Naive thymus-derived CD4-positive, alpha-beta T cell (primary cell): ENCODE data around the gene CLEC11A. TPM values are rescaled to one million over a fixed set of nuclear protein-coding genes. Genes with fewer than 3 reads are reported as not detected.

Experiments
- ATAC-seq: fragments of 150-1000 bp; cut with Tn5 transposase; 2 replicates; pipeline ENCODE4 v1.10.0; 2021; ENCODE audit warnings: mild to moderate bottlenecking, moderate library complexity
- CTCF ChIA-PET: fragments of 350-600 bp; sonication (Branson Sonifier 250); formaldehyde crosslinking; loops from one replicate; lab custom pipeline; 2021; ENCODE audit warnings: antibody characterized with exemption; lab: Charles Lee
- POLR2A ChIA-PET: fragments of 350-600 bp; sonication (Branson Sonifier 250); formaldehyde crosslinking; loops from one replicate; lab custom pipeline; 2021; ENCODE audit warnings: antibody characterized with exemption, inconsistent platforms; lab: Charles Lee
- DNase-seq, 9 donors: peaks; one replicate each; pipeline versions ENCODE4 v3.0.0 to v3.0.0-alpha.2; 2020 to 2022; ENCODE audit warnings: mixed read lengths in 1 of 9
- H3K27ac ChIP-seq: one replicate; pipeline ENCODE4 v1.7.0; 2013; ENCODE audit warnings: mild to moderate bottlenecking, low read depth, low read length, moderate library complexity
- H3K27me3 ChIP-seq, 2 donors: one replicate each; pipeline ENCODE4 v1.7.0; 2013; ENCODE audit warnings: low read length in 2 of 2, mild to moderate bottlenecking in 2 of 2, moderate library complexity in 2 of 2; ENCODE audit not compliant: control insufficient read depth in 2 of 2, insufficient read depth in 2 of 2
- H3K36me3 ChIP-seq, 3 experiments: 1 replicate in 2 of 3; 2 replicates in 1 of 3; pipeline ENCODE4 v1.7.0; 2013; ENCODE audit warnings: low read length in 3 of 3, mild to moderate bottlenecking in 3 of 3, moderate library complexity in 1 of 3; ENCODE audit not compliant: insufficient read depth in 3 of 3, control insufficient read depth in 2 of 3
- H3K4me1 ChIP-seq, 2 donors: one replicate each; pipeline ENCODE4 v1.7.0; 2013; ENCODE audit warnings: low read length in 2 of 2, mild to moderate bottlenecking in 2 of 2, moderate library complexity in 1 of 2; ENCODE audit not compliant: control insufficient read depth in 2 of 2, insufficient read depth in 2 of 2
- H3K4me3 ChIP-seq: 2 replicates; pipeline ENCODE4 v1.7.0; 2013; ENCODE audit warnings: mild to moderate bottlenecking, low read length
- H3K9me3 ChIP-seq, 3 experiments: 1 replicate in 2 of 3; 2 replicates in 1 of 3; pipeline ENCODE4 v1.7.0; 2013; ENCODE audit warnings: low read length in 3 of 3; ENCODE audit not compliant: control insufficient read depth in 2 of 3
- H3K27ac Mint-ChIP-seq, 9 donors: one replicate each; pipeline ENCODE4 v1.8.0; 2020 to 2022; ENCODE audit warnings: mixed read lengths in 9 of 9, mild to moderate bottlenecking in 8 of 9, moderate library complexity in 5 of 9, inconsistent platforms in 2 of 9
- H3K27me3 Mint-ChIP-seq, 5 donors: one replicate each; pipeline ENCODE4 v1.8.0; 2021 to 2022; ENCODE audit warnings: mixed read lengths in 5 of 5, mild to moderate bottlenecking in 1 of 5
- H3K36me3 Mint-ChIP-seq, 5 donors: one replicate each; pipeline ENCODE4 v1.8.0; 2020 to 2022; ENCODE audit warnings: mixed read lengths in 5 of 5, mild to moderate bottlenecking in 3 of 5, inconsistent platforms in 1 of 5
- H3K4me1 Mint-ChIP-seq, 7 donors: one replicate each; pipeline ENCODE4 v1.8.0; 2020 to 2022; ENCODE audit warnings: mixed read lengths in 7 of 7, mild to moderate bottlenecking in 3 of 7, inconsistent platforms in 1 of 7
- H3K4me3 Mint-ChIP-seq, 10 donors: one replicate each; pipeline ENCODE4 v1.8.0; 2020 to 2022; ENCODE audit warnings: mild to moderate bottlenecking in 10 of 10, mixed read lengths in 10 of 10, moderate library complexity in 6 of 10, inconsistent platforms in 2 of 10
- H3K9me3 Mint-ChIP-seq, 11 donors: one replicate each; pipeline ENCODE4 v1.8.0; 2020 to 2022; ENCODE audit warnings: mixed read lengths in 11 of 11, mild to moderate bottlenecking in 4 of 11, inconsistent platforms in 1 of 11, moderate library complexity in 1 of 11
- intact Hi-C, 2 donors: fragments of 100-400 bp; cut with micrococcal nuclease; formaldehyde crosslinking; loops; one replicate each; pipeline ENCODE4 v1.15.1; 2023
- polyA plus RNA-seq, 2 donors: library from polyadenylated mRNA; unstranded; fragments of 300-500 nt; fragmentation: Illumina TruSeq; gene quantifications; one replicate each; pipeline ENCODE4 v1.2.3, GENCODE V29; 2021
- total RNA-seq, 6 experiments: library from RNA in 5 of 6; stranded (reverse) in 5 of 6; gene quantifications; 1 replicate in 5 of 6; 2 replicates in 1 of 6; pipeline ENCODE4 v1.2.3 and lab custom pipeline; 2021 to 2026

Gene CLEC11A
- total and polyA plus RNA-seq, 7 experiments from 2014 or later: 0.36 to 6.4 (median 3.1) TPM

- ChIA-PET POLR2A (no interaction called here), CTCF (no interaction called here)
- Mint-ChIP-seq H3K9me3 (peaks cover 0 to 6% (median 0%) of the 10 kb centered on the region in 11 donors), H3K27me3 (peaks cover 50 to 74% (median 68%) of the 10 kb centered on the region in 5 donors), H3K27ac (no peak overlapping the region), H3K4me1 (peaks cover 0 to 14% (median 6%) of the 10 kb centered on the region in 7 donors), H3K4me3 (peak overlapping the region in 4 of 10 donors; percentile 34 to 75 (median 44)), H3K36me3 (peaks cover 0 to under 1% (median 0%) of the 10 kb centered on the region in 5 donors)
- ATAC-seq (no peak), DNase-seq (no peak)
- intact Hi-C loops: no loop called here
- Histone ChIP-seq H3K27me3 (peaks cover 0 to 8% of the 10 kb centered on the region in 2 donors), H3K9me3 (no peaks in the 10 kb centered on the region), H3K36me3 (no peaks in the 10 kb centered on the region), H3K4me3 (no peak overlapping the region), H3K4me1 (no peaks in the 10 kb centered on the region), H3K27ac (no peak overlapping the region)
These were observed 5.3 kb upstream of the CLEC11A start for GRCh38 chr19:50717891-50718254.

DNA sequence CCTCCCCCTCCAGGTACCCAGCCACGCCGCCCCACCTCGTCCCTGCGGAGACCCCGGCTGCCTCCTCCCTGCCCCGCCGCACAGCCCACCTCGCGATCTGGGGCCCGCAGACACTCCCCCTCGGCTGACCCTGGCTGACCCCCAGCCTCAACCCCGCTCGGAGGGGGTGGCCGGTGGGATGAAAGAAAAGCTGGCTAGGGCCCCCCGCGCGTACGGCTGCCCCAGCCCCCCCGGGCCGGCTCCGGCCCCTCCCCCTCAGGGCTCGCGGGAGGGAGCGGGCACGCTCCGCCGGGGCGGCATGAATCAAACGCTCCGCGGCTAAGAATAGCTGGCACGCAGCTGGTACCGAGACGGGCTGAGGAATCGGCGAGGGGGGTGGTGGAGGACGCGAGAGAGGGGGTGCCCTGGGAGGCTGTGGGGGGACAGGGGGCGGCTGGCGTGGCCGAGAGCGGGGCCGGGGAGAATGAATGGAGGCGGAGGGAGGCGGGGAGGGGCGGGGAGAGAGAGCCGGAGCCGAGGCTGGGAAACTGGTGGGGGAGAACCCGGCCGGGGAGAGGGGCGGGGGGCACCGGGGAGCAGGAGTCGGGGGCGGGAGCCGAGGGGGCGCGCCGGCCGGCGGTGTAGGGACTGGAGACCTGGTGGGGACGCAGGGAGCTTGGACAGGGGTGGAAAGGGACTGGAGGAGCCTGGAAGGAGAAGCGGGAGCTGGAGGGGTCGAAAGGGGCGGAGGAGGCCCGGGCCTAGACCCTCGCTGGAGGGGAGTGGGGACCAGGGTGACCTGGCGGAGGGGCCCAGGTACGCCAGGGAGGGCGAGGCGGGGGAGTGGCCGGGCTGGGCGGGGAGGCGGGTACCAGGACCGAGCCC lies 4.7 kb upstream of the CLEC11A start:
- Histone ChIP-seq H3K9me3 (no peaks in the 10 kb centered on the region), H3K4me1 (no peaks in the 10 kb centered on the region), H3K36me3 (no peaks in the 10 kb centered on the region), H3K4me3 (no peak overlapping the region), H3K27me3 (peaks cover 0 to 6% of the 10 kb centered on the region in 2 donors), H3K27ac (no peak overlapping the region)
- intact Hi-C loops: no loop called here
- ChIA-PET POLR2A (no interaction called here), CTCF (no interaction called here)
- H3K27me3 Mint-ChIP-seq: peaks cover 54 to 74% (median 68%) of the 10 kb centered on the region in 5 donors
- peaks cover 0 to 12% (median 5%) of the 10 kb centered on the region in 7 donors for H3K4me1 Mint-ChIP-seq
- DNase-seq (no peak), ATAC-seq (no peak)
- H3K4me3 Mint-ChIP-seq: peak overlapping the region in 4 of 10 donors; percentile 17 to 70 (median 55)
- H3K9me3 Mint-ChIP-seq: peaks cover 0 to 8% (median 0%) of the 10 kb centered on the region in 11 donors
- peaks cover 0 to 5% (median 0%) of the 10 kb centered on the region in 5 donors for H3K36me3 Mint-ChIP-seq
- no peak overlapping the region for H3K27ac Mint-ChIP-seq

DNA sequence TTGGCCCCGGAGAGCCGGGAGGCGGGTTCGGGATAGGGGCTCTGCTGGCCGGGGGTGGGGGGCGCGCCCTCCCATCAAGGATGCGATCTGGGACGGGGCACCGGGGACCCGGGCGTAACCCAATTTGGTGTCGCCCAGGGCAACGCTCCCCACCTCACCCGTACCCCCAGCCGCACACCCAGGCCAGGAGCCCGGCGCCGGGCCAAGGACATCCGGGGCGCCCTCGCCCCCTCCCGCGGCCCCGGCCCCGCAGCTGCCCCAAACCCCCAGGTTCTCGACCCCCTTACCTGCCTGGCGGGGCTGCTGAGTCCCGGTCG lies 4.1 kb upstream of the CLEC11A start:
- ChIA-PET CTCF (no interaction called here), POLR2A (no interaction called here)
- H3K27ac Mint-ChIP-seq: no peak overlapping the region

DNA sequence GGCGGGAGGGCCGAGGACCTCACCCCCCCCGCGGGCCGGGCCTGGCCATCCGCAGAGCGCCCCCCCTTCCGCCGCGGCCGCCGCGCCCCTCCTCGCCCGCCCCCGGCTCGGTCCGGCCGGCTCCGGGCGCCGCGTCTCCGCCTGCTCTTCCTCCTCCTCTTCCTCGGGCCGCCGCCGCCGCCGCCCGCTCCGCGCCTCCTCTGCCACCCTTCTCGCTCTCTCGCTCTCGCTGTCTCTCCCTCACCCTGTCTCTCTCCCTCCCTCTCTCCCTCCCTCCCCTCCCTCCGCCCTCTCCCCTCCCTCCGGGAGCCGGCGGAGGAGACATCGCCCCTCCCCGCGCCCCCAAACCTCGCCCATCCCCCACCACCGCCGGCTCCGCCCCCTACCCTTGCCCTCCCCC lies 3.6 kb upstream of the CLEC11A start, which contains the start of gene SHANK1:
Gene SHANK1, minus strand, starts transcription at position 237 of the 400 bp plus-strand sequence. CDS start 2,883 bp downstream, outside the sequence.
- Mint-ChIP-seq H3K27me3 (peaks cover 56 to 75% (median 65%) of the 10 kb centered on the region in 5 donors), H3K4me3 (peak within 1 kb of the TSS in 9 of 10 donors; percentile 4 to 72 (median 55)), H3K27ac (peak within 1 kb of the TSS in 1 of 9 donors; percentile 33), H3K9me3 (peaks cover 0 to 8% (median 0%) of the 10 kb centered on the region in 11 donors), H3K36me3 (peaks cover 0 to 5% (median 0%) of the 10 kb centered on the region in 5 donors), H3K4me1 (peaks cover 0 to 14% (median 5%) of the 10 kb centered on the region in 7 donors)
- H3K27ac ChIP-seq: no peak within 1 kb of the TSS
- H3K4me3 ChIP-seq: no peak within 1 kb of the TSS
- no peaks in the 10 kb centered on the region for H3K9me3 ChIP-seq
- ATAC-seq: no peak
- intact Hi-C loops: no loop called here
- H3K36me3 ChIP-seq: no peaks in the 10 kb centered on the region
- H3K27me3 ChIP-seq: peaks cover 0 to 8% of the 10 kb centered on the region in 2 donors
- no peak for DNase-seq
- ChIA-PET CTCF (no interaction called here), POLR2A (no interaction called here)
- no peaks in the 10 kb centered on the region for H3K4me1 ChIP-seq

More for the DNA sequence above, 4.1 kb upstream of the CLEC11A start:
- DNase-seq (no peak), ATAC-seq (no peak)
- Mint-ChIP-seq H3K4me1 (peaks cover 0 to 14% (median 5%) of the 10 kb centered on the region in 7 donors), H3K9me3 (peaks cover 0 to 8% (median 0%) of the 10 kb centered on the region in 11 donors), H3K27me3 (peaks cover 57 to 74% (median 70%) of the 10 kb centered on the region in 5 donors), H3K36me3 (peaks cover 0 to 5% (median 0%) of the 10 kb centered on the region in 5 donors), H3K4me3 (peak overlapping the region in 1 of 10 donors; percentile 70)
- H3K4me1 ChIP-seq: no peaks in the 10 kb centered on the region
- H3K36me3 ChIP-seq: no peaks in the 10 kb centered on the region
- peaks cover 0 to 5% of the 10 kb centered on the region in 2 donors for H3K27me3 ChIP-seq
- H3K27ac ChIP-seq: no peak overlapping the region
- no peak overlapping the region for H3K4me3 ChIP-seq
- no peaks in the 10 kb centered on the region for H3K9me3 ChIP-seq
- intact Hi-C loops: no loop called here

DNA sequence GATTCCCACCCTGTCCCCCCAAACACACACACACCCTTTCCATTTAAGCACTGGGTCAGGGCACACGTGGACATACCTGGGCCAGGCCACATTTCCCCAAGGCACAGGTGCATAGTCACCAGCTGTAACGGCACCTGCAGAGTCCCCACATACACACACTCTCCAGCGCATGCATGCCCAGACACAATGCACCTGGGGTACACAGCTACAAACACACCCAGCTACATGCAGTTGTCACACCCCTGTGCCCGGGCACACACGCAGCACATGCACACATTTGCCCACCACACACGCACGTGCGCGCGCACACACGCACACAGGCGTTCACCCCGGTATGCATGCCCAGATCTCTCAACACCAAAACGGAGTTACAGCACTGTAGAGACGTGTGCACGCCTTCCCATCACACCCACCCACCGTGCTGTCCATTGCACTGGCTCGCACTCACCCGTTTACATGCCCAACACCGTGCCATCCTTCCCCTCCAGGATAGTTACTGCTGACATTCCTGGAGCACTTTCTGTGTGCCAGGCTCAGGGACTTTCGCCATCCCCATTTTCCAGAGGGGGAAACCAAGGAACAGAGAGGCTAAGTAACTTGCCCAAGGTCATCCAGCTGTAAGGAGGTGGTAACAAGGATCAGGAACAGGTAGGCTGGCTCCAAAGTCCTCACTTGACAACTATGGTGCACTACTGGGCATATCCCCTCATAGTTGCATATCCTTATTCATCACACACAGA lies 2.8 kb upstream of the CLEC11A start:
- Mint-ChIP-seq H3K27ac (peak overlapping the region in 1 of 9 donors; percentile 33), H3K4me3 (peak overlapping the region in 9 of 10 donors; percentile 4 to 72 (median 26)), H3K4me1 (peaks cover 0 to 15% (median 5%) of the 10 kb centered on the region in 7 donors), H3K36me3 (peaks cover 0 to 5% (median 0%) of the 10 kb centered on the region in 5 donors), H3K27me3 (peaks cover 52 to 68% (median 57%) of the 10 kb centered on the region in 5 donors), H3K9me3 (peaks cover 0 to 7% (median 0%) of the 10 kb centered on the region in 11 donors)
- no peaks in the 10 kb centered on the region for H3K36me3 ChIP-seq
- no peak for ATAC-seq
- intact Hi-C loops: loop anchor here (10.0 kb wide), 5 partner anchors 204 to 984 kb away; partner anchors contain the start of genes POLD1 (in 1 of the 2), VRK3 (in 1 of the 2) and ZNF473 (in 1 of the 2)
- H3K4me1 ChIP-seq: peaks cover 0 to 2% of the 10 kb centered on the region in 2 donors
- H3K9me3 ChIP-seq: no peaks in the 10 kb centered on the region
- CTCF ChIA-PET: interaction anchor here (0.5 kb wide), 1 partner anchor 394 kb away, joined by 4 read pairs; no protein-coding TSS in a partner anchor
- peaks cover 0 to 8% of the 10 kb centered on the region in 2 donors for H3K27me3 ChIP-seq
- no peak overlapping the region for H3K4me3 ChIP-seq
- POLR2A ChIA-PET: no interaction called here
- no peak for DNase-seq
- no peak overlapping the region for H3K27ac ChIP-seq

GRCh38 chr19:50720921-50721381 lies 2.2 kb upstream of the CLEC11A start:
- intact Hi-C loops: loop anchor here (10.0 kb wide), 5 partner anchors 204 to 984 kb away; partner anchors contain the start of genes POLD1 (in 1 of the 2), VRK3 (in 1 of the 2) and ZNF473 (in 1 of the 2)
- Mint-ChIP-seq H3K27ac (no peak overlapping the region), H3K4me1 (peaks cover 0 to 19% (median 11%) of the 10 kb centered on the region in 7 donors), H3K27me3 (peaks cover 46 to 64% (median 51%) of the 10 kb centered on the region in 5 donors), H3K4me3 (peak overlapping the region in 6 of 10 donors; percentile 4 to 72 (median 48)), H3K9me3 (peaks cover 0 to 6% (median 0%) of the 10 kb centered on the region in 11 donors), H3K36me3 (peaks cover 0 to 5% (median 0%) of the 10 kb centered on the region in 5 donors)
- ChIA-PET CTCF (no interaction called here), POLR2A (no interaction called here)
- Histone ChIP-seq H3K27me3 (peaks cover 0 to 8% of the 10 kb centered on the region in 2 donors), H3K4me1 (peaks cover 5 to 8% of the 10 kb centered on the region in 2 donors), H3K36me3 (no peaks in the 10 kb centered on the region), H3K9me3 (no peaks in the 10 kb centered on the region), H3K4me3 (no peak overlapping the region), H3K27ac (no peak overlapping the region)
- no peak for DNase-seq
- ATAC-seq: no peak
